GM18867 (cell line): ENCODE data around the gene ZNF681.
"Not testable (repeated sequence)": the region's sequence is repeated elsewhere in the genome, so short reads cannot be mapped to it uniquely, and the experiment has no call there.

Experiments used
- ATAC-seq: cut with Tn5 transposase; IDR thresholded peaks from one replicate; pipeline ENCODE4 v1.9.1; 2021; ENCODE audit warnings: mild to moderate bottlenecking, moderate library complexity; ENCODE audit not compliant: unreplicated experiment

The ZNF681 gene

DNA sequence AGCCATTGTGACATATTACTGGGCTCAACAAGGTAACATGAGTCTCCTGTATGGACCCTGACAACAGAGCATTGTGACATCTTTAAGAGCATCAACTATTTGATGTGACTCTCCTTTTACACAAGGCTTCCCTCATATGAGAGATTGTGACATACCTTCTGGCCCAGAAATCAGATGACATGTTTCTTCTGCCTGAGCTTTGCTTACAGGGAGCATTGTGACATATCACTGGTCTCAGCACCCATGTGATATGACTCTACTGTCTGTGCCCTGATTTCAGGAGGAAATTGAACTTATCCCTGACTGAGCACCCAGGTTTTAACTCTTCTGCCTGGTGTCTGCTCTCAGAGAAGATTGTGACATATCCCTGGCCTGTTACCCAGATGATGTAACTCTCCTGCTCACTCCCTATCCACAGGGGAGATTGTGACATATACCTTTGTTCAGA is 15.9 kb upstream of the ZNF681 start:
- no peak for ATAC-seq

DNA sequence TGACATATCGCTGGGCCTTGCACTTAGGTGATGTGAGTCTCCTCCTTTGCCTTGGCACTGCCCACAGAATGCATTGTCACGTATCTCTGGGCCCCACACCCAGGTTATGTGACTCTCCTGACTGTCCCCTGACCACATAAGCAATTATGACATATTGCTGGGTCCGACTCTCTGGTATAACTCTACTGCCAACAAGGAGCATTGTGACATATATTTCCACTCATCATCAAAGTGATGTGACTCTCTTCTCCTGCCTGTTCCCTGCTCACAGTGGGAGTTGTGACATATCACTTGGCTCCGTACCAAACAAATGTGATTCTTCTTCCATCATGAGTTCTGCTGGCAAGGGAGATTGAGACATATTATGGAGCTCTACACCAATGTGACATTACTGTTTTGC is 15.4 kb upstream of the ZNF681 start:
- ATAC-seq, result no peak

GRCh38 chr19:23772675-23773063 is 14.0 kb upstream of the ZNF681 start:
- no peak for ATAC-seq

DNA sequence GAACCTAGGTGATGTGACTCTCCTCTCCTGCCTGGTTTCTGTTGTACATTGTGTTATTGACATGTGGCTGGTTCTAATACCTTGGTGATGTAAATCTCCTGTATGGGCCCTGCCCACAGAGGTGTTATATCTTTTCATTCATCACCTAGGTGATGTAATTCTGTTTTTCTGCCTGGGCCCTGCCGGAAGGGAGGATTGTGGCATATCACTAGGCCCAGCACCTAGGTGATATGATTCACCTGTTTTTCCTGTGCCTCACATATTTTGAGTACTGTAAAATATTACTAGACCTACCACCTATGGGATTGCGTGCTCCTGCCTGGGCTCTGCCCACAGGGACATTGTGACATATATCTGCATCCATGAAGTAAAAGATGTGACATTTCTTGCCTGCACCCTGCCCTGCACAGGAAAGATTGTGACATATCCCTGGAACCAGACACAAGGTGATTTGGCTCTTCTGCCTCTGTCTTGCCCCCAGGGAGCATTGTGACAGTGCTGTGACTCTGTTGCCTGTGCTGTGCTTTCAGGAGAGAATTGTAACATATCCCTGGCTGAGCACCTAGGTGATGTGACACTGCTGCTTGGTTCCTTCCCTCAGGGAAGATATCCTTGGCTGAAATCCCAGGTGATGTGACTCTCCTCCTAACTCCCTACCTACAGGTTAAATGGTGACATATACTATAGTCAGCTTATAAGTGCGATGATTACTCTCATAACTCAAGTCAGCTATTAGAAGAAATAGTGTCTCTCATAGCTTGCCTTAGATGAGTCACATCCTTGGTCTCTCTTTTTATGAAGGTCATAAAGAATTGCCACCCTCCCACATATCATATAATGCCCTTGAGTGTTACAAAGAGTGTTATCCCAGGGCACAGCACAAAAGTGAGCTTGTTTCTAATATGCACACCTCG is 13.3 kb upstream of the ZNF681 start:
- ATAC-seq, result no peak

- no peak for ATAC-seq
Measured at GRCh38 chr19:23771316-23771715, 12.6 kb upstream of the ZNF681 start.

GRCh38 chr19:23770672-23771250 is 12.1 kb upstream of the ZNF681 start:
- ATAC-seq, result no peak

GRCh38 chr19:23769691-23770468 is 11.2 kb upstream of the ZNF681 start:
- ATAC-seq, result no peak

GRCh38 chr19:23766951-23767350 is 8.3 kb upstream of the ZNF681 start:
- ATAC-seq, result no peak

GRCh38 chr19:23764781-23765180 is 6.1 kb upstream of the ZNF681 start:
- ATAC-seq, result no peak

GRCh38 chr19:23762884-23763711 is 4.4 kb upstream of the ZNF681 start:
- ATAC-seq, result peak; percentile 79

- ATAC-seq, result no peak
Measured at GRCh38 chr19:23762548-23762883, 3.8 kb upstream of the ZNF681 start.

DNA sequence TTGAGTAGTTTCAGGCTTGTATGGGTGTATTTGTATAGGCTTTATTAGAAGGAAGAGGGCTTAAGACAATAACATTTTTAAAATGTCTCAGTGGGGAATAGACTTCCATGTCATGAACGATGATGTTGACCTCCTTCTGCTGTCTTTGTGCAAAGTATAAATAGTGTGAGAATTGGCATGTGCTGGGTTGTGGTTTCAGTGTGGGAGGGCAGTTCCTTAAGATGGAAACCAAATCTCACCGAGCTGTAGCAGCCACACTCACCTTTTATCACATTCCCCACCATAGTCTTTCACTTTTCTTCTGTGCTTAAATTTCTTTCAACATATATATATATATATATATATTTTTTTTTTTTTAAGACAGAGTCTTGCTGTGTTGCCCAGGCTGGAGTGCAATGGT is 1.6 kb upstream of the ZNF681 start:
- not testable (repeated sequence) for ATAC-seq

DNA sequence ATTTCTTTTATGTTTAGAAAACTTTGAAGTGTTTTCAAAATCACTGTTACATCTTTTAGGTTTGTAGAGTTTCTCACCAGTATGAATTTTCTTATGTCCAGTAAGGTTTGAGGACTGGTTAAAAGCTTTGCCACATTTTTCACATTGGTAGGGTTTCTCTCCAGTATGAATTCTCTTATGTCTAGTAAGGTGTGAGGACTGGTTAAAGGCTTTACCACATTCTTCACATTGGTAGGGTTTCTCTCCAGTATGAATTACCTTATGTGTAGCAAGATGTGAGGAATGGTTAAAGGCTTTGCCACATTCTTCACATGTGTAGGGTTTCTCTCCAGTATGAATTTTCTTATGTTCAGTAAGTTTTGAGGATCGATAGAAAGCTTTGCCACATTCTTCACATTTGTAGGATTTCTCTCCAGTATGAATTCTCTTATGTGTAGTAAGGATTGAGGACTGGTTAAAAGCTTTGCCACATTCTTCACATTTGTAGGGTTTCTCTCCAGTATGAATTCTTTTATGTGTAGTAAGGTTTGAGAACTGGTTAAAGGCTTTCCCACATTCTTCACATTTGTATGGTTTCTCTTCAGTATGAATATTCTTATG is 15.0 kb downstream of the ZNF681 start:
- ATAC-seq, result not testable (repeated sequence)

- ATAC-seq, result not testable (repeated sequence)
Measured at GRCh38 chr19:23730729-23731465, 27.8 kb downstream of the ZNF681 start.

GRCh38 chr19:23724161-23724560 is 34.5 kb downstream of the ZNF681 start:
- ATAC-seq, result not testable (repeated sequence)

DNA sequence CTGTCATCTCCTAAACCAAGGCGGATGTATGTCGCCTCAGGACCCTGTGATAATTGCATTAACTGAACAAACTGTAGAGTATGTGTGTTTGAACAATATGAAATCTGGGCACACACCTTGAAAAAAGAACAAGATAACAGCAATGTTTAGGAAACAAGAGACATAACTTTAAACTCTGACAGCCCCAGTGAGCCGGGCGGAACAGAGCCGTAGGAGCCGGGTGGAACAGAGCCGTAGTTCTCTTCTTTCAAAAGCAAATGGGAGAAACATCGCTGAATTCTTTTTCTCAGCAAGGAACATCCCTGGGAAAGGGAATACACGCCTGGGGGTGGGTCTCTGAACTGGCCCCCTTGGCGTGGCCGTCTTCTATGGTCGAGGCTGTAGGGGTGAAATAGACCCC is 39.9 kb downstream of the ZNF681 start:
- no peak for ATAC-seq

DNA sequence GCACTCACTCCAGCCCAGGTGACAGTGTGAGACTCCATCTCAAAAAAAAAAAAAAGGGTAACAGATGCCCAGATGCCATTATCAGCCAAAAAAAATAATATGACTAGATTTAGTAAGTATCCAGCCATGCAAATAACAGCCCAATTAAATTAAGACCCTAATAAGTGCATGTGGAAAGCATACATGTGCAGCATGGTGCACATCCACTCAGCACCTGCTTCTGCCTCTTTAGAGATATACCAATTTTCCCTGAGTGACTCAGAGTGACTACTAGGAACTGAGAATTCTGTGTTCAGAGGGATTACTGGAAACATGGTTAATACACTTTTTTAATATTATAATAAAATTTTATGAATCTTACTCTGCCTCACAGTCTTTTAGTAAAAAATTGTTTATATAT is 41.9 kb downstream of the ZNF681 start:
- ATAC-seq, result no peak

GRCh38 chr19:23709347-23709746 is 49.3 kb downstream of the ZNF681 start:
- no peak for ATAC-seq

- no peak for ATAC-seq
Measured at GRCh38 chr19:23706657-23707056, 52.0 kb downstream of the ZNF681 start.

DNA sequence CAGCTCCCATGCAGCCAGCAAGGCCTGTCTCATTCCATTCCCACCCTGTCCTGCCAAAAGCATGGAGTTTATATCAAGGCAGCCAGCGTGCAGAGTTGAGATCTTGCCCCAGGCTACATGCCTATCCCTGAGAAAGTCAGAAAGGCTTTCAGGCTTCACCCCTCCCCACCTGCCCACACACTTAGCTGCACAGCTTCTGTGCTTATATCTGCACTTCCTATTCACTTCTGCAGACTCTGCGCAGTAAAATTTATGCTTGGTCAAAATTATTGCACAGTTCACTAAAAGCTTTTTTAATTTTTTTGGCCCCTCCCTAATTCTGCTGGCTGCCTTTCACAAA is 59.2 kb downstream of the ZNF681 start:
- ATAC-seq, result no peak
